ENCODE results near the gene HOXC11.

- TF ChIP-seq CTCF (IDR thresholded peaks at IDR 0.05) (no peak), ZFX (IDR thresholded peaks at IDR 0.05; ENCODE audit: borderline replicate concordance) (no peak)
Measured at GRCh38 chr12:53947743-53948142, 25.2 kb upstream of the HOXC11 start.
